ENCODE data around the gene PLCG2.

The PLCG2 gene

DNA sequence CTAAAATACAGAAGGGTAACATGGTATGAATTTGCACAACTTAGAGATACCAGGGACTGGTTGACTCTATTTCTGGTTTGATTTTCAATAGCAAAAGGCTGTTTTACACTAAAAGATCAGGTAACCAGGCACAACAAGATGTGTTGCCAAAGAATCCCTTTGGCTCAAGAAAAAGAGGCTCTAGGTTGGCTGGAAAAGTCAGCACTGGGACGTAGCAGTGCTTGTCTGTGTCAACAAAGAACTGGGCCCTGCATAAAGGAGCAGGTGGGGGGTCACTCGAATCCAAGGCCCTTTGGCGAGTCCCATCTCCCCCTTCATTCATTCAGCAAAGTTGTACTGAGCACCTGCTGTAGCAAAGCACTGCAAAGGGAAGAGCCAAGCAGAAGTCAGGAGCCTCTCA is 213.8 kb downstream of the PLCG2 start:
- CTCF ChIA-PET = interaction anchor here (0.6 kb wide), 1 partner anchor 238 kb away, joined by 3 read pairs; no protein-coding TSS in a partner anchor
- POLR2A ChIA-PET (ENCODE audit: low non-redundant PET) = no interaction called here
- TF ChIP-seq CTCF (conservative IDR thresholded peaks at IDR 0.05; ENCODE audit: low read depth) = no peak
- no peak for DNase-seq (ENCODE audit: low spot score)
- H3K27ac ChIP-seq = no peak overlapping the region

DNA sequence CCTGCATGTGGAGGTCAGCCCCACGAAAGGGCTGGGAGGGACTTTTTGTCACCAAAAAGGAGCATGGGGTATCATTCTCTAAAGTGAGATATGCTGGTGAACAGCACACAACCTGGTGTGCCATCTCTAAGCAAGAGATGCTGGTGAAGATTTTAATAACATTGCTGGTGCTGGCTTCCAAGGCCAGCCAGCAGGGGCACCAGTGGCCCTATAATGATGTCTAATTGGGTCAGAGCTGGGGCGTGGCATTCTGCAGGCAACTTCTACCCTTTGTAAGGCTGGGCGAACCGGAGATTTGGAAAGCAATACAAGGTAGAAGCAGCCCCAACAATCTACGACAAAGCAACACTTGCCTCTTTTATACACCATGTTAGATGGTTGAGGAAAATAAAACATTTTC is 215.4 kb downstream of the PLCG2 start:
- H3K27ac ChIP-seq = no peak overlapping the region
- ChIA-PET CTCF (interaction anchor here (0.9 kb wide), 1 partner anchor 53 kb away, joined by 3 read pairs; no protein-coding TSS in a partner anchor), POLR2A (ENCODE audit: low non-redundant PET) (no interaction called here)
- no peak for TF ChIP-seq CTCF (conservative IDR thresholded peaks at IDR 0.05; ENCODE audit: low read depth)
- DNase-seq (ENCODE audit: low spot score) = no peak

- no peak overlapping the region for H3K27ac ChIP-seq
- no peak for DNase-seq (ENCODE audit: low spot score)
- TF ChIP-seq CTCF (conservative IDR thresholded peaks at IDR 0.05; ENCODE audit: low read depth) = no peak
- ChIA-PET POLR2A (ENCODE audit: low non-redundant PET) (interaction anchor here (0.6 kb wide), 1 partner anchor 1097 kb away, joined by 3 read pairs; no protein-coding TSS in a partner anchor), CTCF (interaction anchor here (0.6 to 1.4 kb wide), 2 partner anchors 16 to 106 kb away, joined by 3 read pairs; partner anchors contain the start of gene SDR42E1)
Observed at GRCh38 chr16:81995651-81996050, 216.6 kb downstream of the PLCG2 start.

DNA sequence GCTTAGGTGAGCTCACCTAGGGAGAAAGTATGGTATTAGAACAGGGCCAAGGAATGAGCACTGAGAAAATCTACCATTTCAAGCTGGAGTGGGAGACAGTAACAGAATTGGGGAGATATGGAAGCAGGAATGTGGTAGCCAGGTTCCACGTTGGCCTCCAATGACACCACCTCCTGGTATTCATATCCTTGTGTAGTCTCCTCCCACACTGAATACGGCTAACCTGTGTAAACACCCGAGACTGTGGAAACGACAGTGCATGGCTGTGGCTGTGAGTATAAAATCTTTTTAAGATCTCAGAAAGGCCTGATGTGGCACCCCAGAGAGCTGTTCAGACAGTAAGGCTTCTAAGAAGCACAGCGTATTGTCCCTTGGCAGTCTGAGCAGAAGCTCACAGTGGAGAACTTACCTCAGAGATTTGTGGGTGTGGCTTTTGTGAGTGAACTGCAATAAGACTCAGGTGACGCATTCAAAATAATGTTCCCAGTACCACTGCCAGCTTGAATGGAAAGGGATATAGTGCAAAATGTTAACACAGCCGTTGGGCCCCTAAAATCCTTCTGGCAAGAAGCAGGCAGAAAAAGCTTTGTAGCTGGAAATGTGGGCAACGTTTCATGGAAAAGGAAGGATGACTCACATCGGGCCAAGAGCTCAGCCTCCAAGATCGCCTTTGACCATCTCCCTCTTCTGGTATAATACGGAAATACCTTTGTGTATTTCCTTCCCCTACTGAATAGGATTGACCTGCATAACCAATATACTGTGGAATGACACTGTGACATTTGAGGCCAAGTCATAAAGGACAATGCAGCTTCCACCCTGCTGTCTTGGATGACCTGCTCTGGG is 217.8 kb downstream of the PLCG2 start:
- peak; percentile 44 for TF ChIP-seq CTCF (conservative IDR thresholded peaks at IDR 0.05; ENCODE audit: low read depth)
- DNase-seq (ENCODE audit: low spot score) = peak; percentile 69
- peak overlapping the region; percentile 64 for H3K27ac ChIP-seq
- CTCF ChIA-PET = interaction anchor here (0.6 to 1.6 kb wide), 10 partner anchors 14 to 719 kb away, joined by 3 to 8 read pairs (median 4); partner anchors contain the start of gene SDR42E1
- POLR2A ChIA-PET (ENCODE audit: low non-redundant PET) = no interaction called here

DNA sequence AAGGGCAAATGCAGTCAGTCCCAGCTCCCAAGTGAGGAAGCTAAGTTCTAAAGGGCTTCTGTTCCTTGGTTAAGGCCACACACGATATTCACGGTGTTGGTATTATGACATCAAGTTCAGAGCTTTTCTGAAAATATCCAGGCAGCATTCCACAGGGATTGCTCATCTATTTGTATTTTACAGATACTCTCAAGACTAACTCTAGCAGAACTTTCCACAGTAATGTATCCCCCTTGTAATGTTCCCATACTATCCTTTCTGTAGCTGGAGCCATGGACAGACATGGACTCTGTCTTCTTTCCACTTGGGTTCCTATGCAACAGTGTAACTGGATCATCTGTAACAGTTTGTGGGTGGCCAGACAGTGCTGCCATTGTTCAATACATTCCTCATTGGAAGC is 218.6 kb downstream of the PLCG2 start:
- TF ChIP-seq CTCF (conservative IDR thresholded peaks at IDR 0.05; ENCODE audit: low read depth) = no peak
- DNase-seq (ENCODE audit: low spot score) = peak; percentile 64
- H3K27ac ChIP-seq = no peak overlapping the region
- ChIA-PET CTCF (interaction anchor here (0.6 to 1.6 kb wide), 9 partner anchors 10 to 720 kb away, joined by 3 to 8 read pairs (median 4); no protein-coding TSS in a partner anchor), POLR2A (ENCODE audit: low non-redundant PET) (no interaction called here)

- TF ChIP-seq CTCF (conservative IDR thresholded peaks at IDR 0.05; ENCODE audit: low read depth) = no peak
Observed at GRCh38 chr16:82002831-82003230, 223.7 kb downstream of the PLCG2 start.

More at GRCh38 chr16:82002831-82003230, 223.7 kb downstream of the PLCG2 start:
- no peak for DNase-seq (ENCODE audit: low spot score)
- H3K27ac ChIP-seq = no peak overlapping the region
- ChIA-PET POLR2A (ENCODE audit: low non-redundant PET) (no interaction called here), CTCF (interaction anchor here (0.8 kb wide), 1 partner anchor 253 kb away, joined by 3 read pairs; no protein-coding TSS in a partner anchor)
